Adrenal gland (tissue), 5 donors: Measurements from ENCODE around the gene LTN1.

Source experiments
- CTCF ChIP-seq, 6 experiments: fragments of 450-650 bp in 4 of 6; fragments of 200-600 bp in 2 of 6; sonication (generic) in 1 of 6; IDR thresholded peaks; 1 replicate in 5 of 6; 2 replicates in 1 of 6; pipeline versions ENCODE4 v1.5.1 to v1.8.0; 2016 to 2021; ENCODE audit warnings: antibody characterized with exemption in 6 of 6, mild to moderate bottlenecking in 2 of 6, moderate library complexity in 1 of 6
- POLR2A ChIP-seq, 2 donors: fragments of 450-650 bp; IDR thresholded peaks; one replicate each; pipeline ENCODE4 v1.6.1; 2017; ENCODE audit warnings: antibody characterized with exemption in 2 of 2, mild to moderate bottlenecking in 2 of 2, moderate library complexity in 1 of 2
- donor health status: DM: no; HTN: no; CAD: no.

GRCh38 chr21:28943631-28944030 is 49.0 kb downstream of the LTN1 start:
- TF ChIP-seq CTCF (IDR thresholded peaks at IDR 0.05) = no peak
- no peak for TF ChIP-seq POLR2A (IDR thresholded peaks at IDR 0.05)
